CD8-positive, alpha-beta memory T cell (primary cell): ENCODE results near the gene PDE4C. TPM values are rescaled to one million over a fixed set of nuclear protein-coding genes. Genes with fewer than 3 reads are reported as not detected.

Experiments
- CTCF ChIA-PET: fragments of 350-600 bp; sonication (Branson Sonifier 250); formaldehyde crosslinking; loops from one replicate; lab custom pipeline; 2021; ENCODE audit warnings: antibody characterized with exemption; lab: Charles Lee
- POLR2A ChIA-PET: fragments of 350-600 bp; sonication (Branson Sonifier 250); formaldehyde crosslinking; loops from one replicate; lab custom pipeline; 2021; ENCODE audit warnings: antibody characterized with exemption; lab: Charles Lee
- DNase-seq, 5 donors: peaks; one replicate each; pipeline versions ENCODE4 v3.0.0 to v3.0.0-alpha.2; 2020 to 2022; ENCODE audit warnings: mixed read lengths in 1 of 5
- H3K27ac ChIP-seq: one replicate; pipeline ENCODE4 v1.7.0; 2013; ENCODE audit warnings: low read depth, mild to moderate bottlenecking, low read length, moderate library complexity
- H3K27me3 ChIP-seq: 2 replicates; pipeline ENCODE4 v1.7.0; 2013; ENCODE audit warnings: low read length, mild to moderate bottlenecking; ENCODE audit not compliant: insufficient read depth, poor library complexity, severe bottlenecking
- H3K36me3 ChIP-seq: 2 replicates; pipeline ENCODE4 v1.7.0; 2013; ENCODE audit warnings: mild to moderate bottlenecking, low read length, moderate library complexity; ENCODE audit not compliant: insufficient read depth
- H3K4me1 ChIP-seq: 2 replicates; pipeline ENCODE4 v1.7.0; 2013; ENCODE audit warnings: mild to moderate bottlenecking, low read length, moderate library complexity; ENCODE audit not compliant: insufficient read depth
- H3K4me3 ChIP-seq: 2 replicates; pipeline ENCODE4 v1.7.0; 2013; ENCODE audit warnings: mild to moderate bottlenecking, low read length
- H3K9me3 ChIP-seq: 2 replicates; pipeline ENCODE4 v1.7.0; 2013; ENCODE audit warnings: mild to moderate bottlenecking, low read length
- H3K27ac Mint-ChIP-seq, 8 donors: one replicate each; pipeline ENCODE4 v1.8.0; 2020 to 2021; ENCODE audit warnings: mixed read lengths in 8 of 8, mild to moderate bottlenecking in 6 of 8, inconsistent platforms in 3 of 8, moderate library complexity in 3 of 8
- H3K27me3 Mint-ChIP-seq, 2 donors: one replicate each; pipeline ENCODE4 v1.8.0; 2020 to 2021; ENCODE audit warnings: mixed read lengths in 2 of 2, mild to moderate bottlenecking in 1 of 2, moderate library complexity in 1 of 2
- H3K36me3 Mint-ChIP-seq, 3 donors: one replicate each; pipeline ENCODE4 v1.8.0; 2020 to 2021; ENCODE audit warnings: mixed read lengths in 3 of 3, inconsistent platforms in 1 of 3, mild to moderate bottlenecking in 1 of 3
- H3K4me1 Mint-ChIP-seq, 3 donors: one replicate each; pipeline ENCODE4 v1.8.0; 2020 to 2021; ENCODE audit warnings: mixed read lengths in 3 of 3, inconsistent platforms in 1 of 3, mild to moderate bottlenecking in 1 of 3
- H3K4me3 Mint-ChIP-seq, 7 donors: one replicate each; pipeline ENCODE4 v1.8.0; 2020 to 2021; ENCODE audit warnings: mixed read lengths in 7 of 7, mild to moderate bottlenecking in 6 of 7, moderate library complexity in 4 of 7, inconsistent platforms in 2 of 7
- H3K9me3 Mint-ChIP-seq, 5 donors: one replicate each; pipeline ENCODE4 v1.8.0; 2020 to 2022; ENCODE audit warnings: mixed read lengths in 5 of 5, mild to moderate bottlenecking in 3 of 5, moderate library complexity in 2 of 5, inconsistent platforms in 1 of 5
- polyA plus RNA-seq: library from polyadenylated mRNA; unstranded; fragments of 300-500 nt; fragmentation: Illumina TruSeq; gene quantifications from one replicate; pipeline ENCODE4 v1.2.3, GENCODE V29; 2021
- total RNA-seq, 2 experiments: library from RNA; stranded (reverse); gene quantifications; one replicate each; pipeline ENCODE4 v1.2.3, GENCODE V29; 2021

PDE4C gene
- total RNA-seq: not detected
- polyA plus RNA-seq: not detected

- POLR2A ChIA-PET: no interaction called here
- H3K4me1 Mint-ChIP-seq: peaks cover 12 to 32% (median 16%) of the 10 kb centered on the region in 3 donors
- H3K27me3 Mint-ChIP-seq: peaks cover 60 to 74% of the 10 kb centered on the region in 2 donors
- CTCF ChIA-PET: no interaction called here
- H3K9me3 Mint-ChIP-seq: no peaks in the 10 kb centered on the region
- Histone ChIP-seq H3K9me3 (no peaks in the 10 kb centered on the region), H3K36me3 (no peaks in the 10 kb centered on the region), H3K4me1 (peaks cover 24% of the 10 kb centered on the region), H3K27ac (no peak within 1 kb of the TSS), H3K4me3 (no peak within 1 kb of the TSS), H3K27me3 (peaks cover 36% of the 10 kb centered on the region)
- peak within 1 kb of the TSS in 1 of 8 donors; percentile 29 for H3K27ac Mint-ChIP-seq
- DNase-seq: no peak
- peaks cover 0 to 3% (median 0%) of the 10 kb centered on the region in 3 donors for H3K36me3 Mint-ChIP-seq
- H3K4me3 Mint-ChIP-seq: peak within 1 kb of the TSS in 4 of 7 donors; percentile 85 to 91 (median 86)
Observed at GRCh38 chr19:18225702-18226468, at the start of gene PDE4C. Gene PDE4C, minus strand, starts transcription at chr19:18226438. Its CDS starts 23 bp downstream, at chr19:18226415.

- peak in 3 of 5 donors; percentile 48 to 71 (median 52) for DNase-seq
- Mint-ChIP-seq H3K4me1 (peaks cover 28 to 52% (median 36%) of the 10 kb centered on the region in 3 donors), H3K4me3 (peak overlapping the region in 5 of 7 donors; percentile 37 to 88 (median 55)), H3K9me3 (peaks cover 0 to 6% (median 3%) of the 10 kb centered on the region in 5 donors), H3K27ac (peak overlapping the region in 7 of 8 donors; percentile 48 to 99 (median 73)), H3K36me3 (peaks cover 7 to 41% (median 7%) of the 10 kb centered on the region in 3 donors), H3K27me3 (peaks cover 0 to 48% of the 10 kb centered on the region in 2 donors)
- no peaks in the 10 kb centered on the region for H3K27me3 ChIP-seq
- peaks cover 14% of the 10 kb centered on the region for H3K36me3 ChIP-seq
- CTCF ChIA-PET: interaction anchor here (1.2 to 15.5 kb wide), 3 partner anchors 16 to 58 kb away, joined by 4 to 436 read pairs (median 299); partner anchors contain the start of genes LSM4 and PGPEP1
- POLR2A ChIA-PET: interaction anchor here (1.1 kb wide), 1 partner anchor 18 kb away, joined by 4 read pairs; no protein-coding TSS in a partner anchor
- peak overlapping the region; percentile 2 for H3K27ac ChIP-seq
- H3K4me1 ChIP-seq: peaks cover 40% of the 10 kb centered on the region
- no peaks in the 10 kb centered on the region for H3K9me3 ChIP-seq
- H3K4me3 ChIP-seq: no peak overlapping the region
Observed at GRCh38 chr19:18274781-18275356, 48.6 kb upstream of the PDE4C start.

GRCh38 chr19:18274219-18274780, 48.1 kb upstream of the PDE4C start, which contains the start of gene IQCN:
Gene IQCN, minus strand, starts transcription at chr19:18274452. Its CDS starts 4,974 bp downstream, at chr19:18269478.
- H3K36me3 Mint-ChIP-seq: peaks cover 1 to 37% (median 4%) of the 10 kb centered on the region in 3 donors
- peak within 1 kb of the TSS in 6 of 7 donors; percentile 37 to 88 (median 54) for H3K4me3 Mint-ChIP-seq
- peaks cover 0 to 42% of the 10 kb centered on the region in 2 donors for H3K27me3 Mint-ChIP-seq
- Histone ChIP-seq H3K4me3 (no peak within 1 kb of the TSS), H3K27me3 (no peaks in the 10 kb centered on the region), H3K27ac (peak within 1 kb of the TSS; percentile 2), H3K4me1 (peaks cover 38% of the 10 kb centered on the region), H3K36me3 (peaks cover 13% of the 10 kb centered on the region), H3K9me3 (no peaks in the 10 kb centered on the region)
- peaks cover 0 to 2% (median 0%) of the 10 kb centered on the region in 5 donors for H3K9me3 Mint-ChIP-seq
- peak in 3 of 5 donors; percentile 17 to 75 (median 58) for DNase-seq
- ChIA-PET CTCF (interaction anchor here (9.7 to 15.5 kb wide), 2 partner anchors 42 to 59 kb away, joined by 299 to 436 read pairs; partner anchors contain the start of genes LSM4 and PGPEP1), POLR2A (no interaction called here)
- peak within 1 kb of the TSS in 7 of 8 donors; percentile 48 to 99 (median 81) for H3K27ac Mint-ChIP-seq
- H3K4me1 Mint-ChIP-seq: peaks cover 25 to 46% (median 35%) of the 10 kb centered on the region in 3 donors

GRCh38 chr19:18273561-18274218, 47.5 kb upstream of the PDE4C start:
- H3K9me3 Mint-ChIP-seq: peaks cover 0 to 2% (median 0%) of the 10 kb centered on the region in 5 donors
- DNase-seq: peak in 2 of 5 donors; percentile 34 to 61
- peaks cover 0 to 32% (median 2%) of the 10 kb centered on the region in 3 donors for H3K36me3 Mint-ChIP-seq
- Histone ChIP-seq H3K36me3 (peaks cover 7% of the 10 kb centered on the region), H3K27ac (no peak overlapping the region), H3K4me1 (peaks cover 32% of the 10 kb centered on the region), H3K27me3 (no peaks in the 10 kb centered on the region), H3K4me3 (no peak overlapping the region), H3K9me3 (no peaks in the 10 kb centered on the region)
- ChIA-PET CTCF (interaction anchor here (1.1 to 15.5 kb wide), 4 partner anchors 8 to 81 kb away, joined by 3 to 436 read pairs (median 152); partner anchors contain the start of genes JUND, LSM4, MPV17L2 and PGPEP1), POLR2A (no interaction called here)
- peak overlapping the region in 4 of 8 donors; percentile 43 to 99 (median 84) for H3K27ac Mint-ChIP-seq
- peak overlapping the region in 4 of 7 donors; percentile 34 to 88 (median 68) for H3K4me3 Mint-ChIP-seq
- peaks cover 19 to 40% (median 29%) of the 10 kb centered on the region in 3 donors for H3K4me1 Mint-ChIP-seq
- H3K27me3 Mint-ChIP-seq: peaks cover 0 to 36% of the 10 kb centered on the region in 2 donors

GRCh38 chr19:18271433-18271841, 45.2 kb upstream of the PDE4C start:
- CTCF ChIA-PET: interaction anchor here (0.7 to 15.5 kb wide), 3 partner anchors 10 to 61 kb away, joined by 3 to 436 read pairs (median 3); partner anchors contain the start of genes JUND and PGPEP1
- POLR2A ChIA-PET: interaction anchor here (1.1 kb wide), 1 partner anchor 9 kb away, joined by 4 read pairs; no protein-coding TSS in a partner anchor

GRCh38 chr19:18270326-18270725, 44.1 kb upstream of the PDE4C start:
- CTCF ChIA-PET: interaction anchor here (2.7 to 15.5 kb wide), 2 partner anchors 8 to 63 kb away, joined by 23 to 436 read pairs; partner anchors contain the start of gene PGPEP1
- Mint-ChIP-seq H3K36me3 (peaks cover 5 to 38% (median 6%) of the 10 kb centered on the region in 3 donors), H3K27me3 (peaks cover 0 to 16% of the 10 kb centered on the region in 2 donors), H3K4me1 (peaks cover 15 to 30% (median 21%) of the 10 kb centered on the region in 3 donors), H3K27ac (peak overlapping the region in 1 of 8 donors; percentile 99), H3K4me3 (peak overlapping the region in 1 of 7 donors; percentile 32), H3K9me3 (no peaks in the 10 kb centered on the region)
- Histone ChIP-seq H3K27me3 (no peaks in the 10 kb centered on the region), H3K4me1 (peaks cover 15% of the 10 kb centered on the region), H3K36me3 (peaks cover 5% of the 10 kb centered on the region), H3K4me3 (no peak overlapping the region), H3K27ac (no peak overlapping the region), H3K9me3 (no peaks in the 10 kb centered on the region)
- POLR2A ChIA-PET: interaction anchor here (1.1 kb wide), 1 partner anchor 48 kb away, joined by 6 read pairs; no protein-coding TSS in a partner anchor
- no peak for DNase-seq

More at GRCh38 chr19:18271433-18271841, 45.2 kb upstream of the PDE4C start:
- Histone ChIP-seq H3K4me3 (no peak overlapping the region), H3K36me3 (peaks cover 2% of the 10 kb centered on the region), H3K4me1 (peaks cover 23% of the 10 kb centered on the region), H3K27ac (no peak overlapping the region), H3K27me3 (no peaks in the 10 kb centered on the region), H3K9me3 (no peaks in the 10 kb centered on the region)
- Mint-ChIP-seq H3K27me3 (peaks cover 0 to 18% of the 10 kb centered on the region in 2 donors), H3K36me3 (peaks cover 3 to 33% (median 5%) of the 10 kb centered on the region in 3 donors), H3K9me3 (no peaks in the 10 kb centered on the region), H3K4me3 (peak overlapping the region in 4 of 7 donors; percentile 19 to 80 (median 54)), H3K27ac (peak overlapping the region in 5 of 8 donors; percentile 8 to 99 (median 22)), H3K4me1 (peaks cover 7 to 25% (median 20%) of the 10 kb centered on the region in 3 donors)
- peak in 2 of 5 donors; percentile 39 to 63 for DNase-seq
